Heart left ventricle (tissue), 16 donors: ENCODE data around the gene PTPRD. TPM values are rescaled to one million over a fixed set of nuclear protein-coding genes. Genes with fewer than 3 reads are reported as not detected.

Experiments
- ATAC-seq, 4 donors: fragments of 200-7000 bp; cut with Tn5 transposase; one replicate each; pipeline ENCODE4 v1.9.1; 2020 to 2022; ENCODE audit warnings: moderate library complexity in 4 of 4, mild to moderate bottlenecking in 3 of 4, moderate number of reproducible peaks in 1 of 4
- DNase-seq, 5 donors: peaks; one replicate each; pipeline ENCODE4 v3.0.0-alpha.2; 2020
- H3K27ac ChIP-seq, 12 donors: fragments of 200-600 bp; sonication (generic) in 4 of 12; one replicate each; pipeline versions ENCODE4 v1.5.0 to v1.8.0; 2016 to 2022; ENCODE audit warnings: mild to moderate bottlenecking in 2 of 12
- H3K27me3 ChIP-seq, 9 donors: fragments of 200-600 bp; sonication (generic) in 2 of 9; one replicate each; pipeline versions ENCODE4 v1.5.1 to v1.8.0; 2016 to 2022; ENCODE audit warnings: mild to moderate bottlenecking in 3 of 9
- H3K36me3 ChIP-seq, 9 donors: fragments of 200-600 bp; sonication (generic) in 2 of 9; one replicate each; pipeline versions ENCODE4 v1.5.0 to v1.8.0; 2018 to 2022; ENCODE audit warnings: mild to moderate bottlenecking in 2 of 9
- H3K4me1 ChIP-seq, 12 donors: fragments of 200-600 bp; sonication (generic) in 4 of 12; one replicate each; pipeline versions ENCODE4 v1.5.0 to v1.8.0; 2016 to 2022; ENCODE audit warnings: mild to moderate bottlenecking in 3 of 12
- H3K4me3 ChIP-seq, 12 donors: fragments of 200-600 bp; sonication (generic) in 4 of 12; one replicate each; pipeline versions ENCODE4 v1.5.0 to v1.8.0; 2017 to 2022; ENCODE audit warnings: mild to moderate bottlenecking in 9 of 12, moderate library complexity in 4 of 12
- H3K9me3 ChIP-seq, 12 donors: fragments of 200-600 bp; sonication (generic) in 4 of 12; one replicate each; pipeline versions ENCODE4 v1.5.0 to v1.8.0; 2016 to 2022; ENCODE audit warnings: mild to moderate bottlenecking in 1 of 12
- POLR2A ChIP-seq, 2 donors: fragments of 450-650 bp; IDR thresholded peaks; one replicate each; pipeline ENCODE4 v1.6.1; 2017; ENCODE audit warnings: antibody characterized with exemption in 2 of 2, mild to moderate bottlenecking in 2 of 2, moderate library complexity in 2 of 2
- WGBS, 4 donors: extraction: QIAGEN DNeasy Blood & Tissue Kit in 2 of 4; methylation state at CpG; one replicate each; pipeline versions ENCODE4 v1.1.5 to v1.1.7; 2013 to 2018; 5-methylcytosine and 5-hydroxymethylcytosine counted together
- intact Hi-C, 10 donors: fragments of 100-400 bp; cut with DNase I; formaldehyde crosslinking; loops; one replicate each; pipeline versions ENCODE4 v1.11.1 to v1.14.2; 2022
- polyA plus RNA-seq, 2 donors: library from polyadenylated mRNA; stranded (reverse); fragments of 200-250 nt; gene quantifications; one replicate each; pipeline ENCODE4 v1.2.3, GENCODE V29; 2013
- total RNA-seq, 9 donors: library from RNA; depleted of rRNA in 2 of 9; stranded (reverse); fragments of >200 nt in 2 of 9; fragmentation: NEBNext Ultra II Directional in 3 of 9; extraction: Animal tissue kit (Norgen Biotek cat#: 25700) in 3 of 9; gene quantifications; one replicate each; pipeline versions ENCODE4 v1.1.0 to v1.2.4, GENCODE V29; 2016 to 2023
- TF ChIP-seq, protein P1 (sequence below), 12 donors: fragments of 200-600 bp; sonication (generic) in 4 of 12; IDR thresholded peaks; one replicate each; pipeline versions ENCODE4 v1.5.0 to v1.8.0; 2018 to 2022; ENCODE audit warnings: antibody characterized with exemption in 12 of 12, mild to moderate bottlenecking in 5 of 12
- donor health status: ischemic (EF 13 %, LVEDD 7.1; RV severe dilation, severe dysfunction).
- donor health status: healthy with polysubstance abuse.
- donor health status: DM: no; HTN: yes; CAD: no.
- donor health status: DM: no; HTN: no; CAD: no.
- donor health status: ischemic (EF 25% LVEDD 6.9; RV normal size, moderate dysfunction).
- donor health status: ischemic (EF 25% LVEDD 5.7; RV mildly dilated, moderate dysfunction).
- donor health status: healthy.
- donor health status: DM: yes; HTN: yes; CAD: no.
- donor health status: ischemic (EF 35%, LVEDD 5.7; RV mildly dilated, moderate dysfunction).
- donor health status: nonischemic (EF 11% LVEDD 7.7; RV severe dilation, severe dysfunction).
- donor health status: DM: yes; HTN: yes; CAD: no.
- donor health status: PGD.
- donor health status: ischemic (EF 29% LVEDD 5.4; RV normal size, mild dysfunction).
- donor health status: nonischemic (EF 23%, LVEDD 6.1; RV moderate dilation, normal function).

Gene PTPRD
- total and polyA plus RNA-seq, 11 donors: 1.4 to 25.3 (median 15.1) TPM

DNA sequence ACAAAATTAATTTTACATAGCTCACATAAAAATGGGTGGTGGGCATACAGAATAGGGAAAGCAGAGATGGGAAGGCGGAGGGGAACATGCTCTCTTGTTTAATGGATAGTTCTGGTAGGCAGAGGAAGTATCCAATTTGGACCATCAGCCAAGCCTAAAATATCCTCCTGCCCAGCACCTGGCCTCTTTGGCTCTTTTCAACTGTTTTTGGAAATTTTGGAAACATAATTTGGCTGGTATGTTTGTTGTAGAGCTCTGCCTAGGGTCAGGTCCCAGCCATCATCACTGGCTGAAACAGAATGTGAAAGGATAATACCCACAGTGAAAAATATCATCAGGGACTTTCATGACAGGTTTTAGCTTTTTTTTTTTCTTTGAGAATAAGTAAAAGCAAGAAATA lies 2345.9 kb downstream of the PTPRD start:
- DNase-seq (no peak), ATAC-seq (no peak)
- TF ChIP-seq, protein P1, sequence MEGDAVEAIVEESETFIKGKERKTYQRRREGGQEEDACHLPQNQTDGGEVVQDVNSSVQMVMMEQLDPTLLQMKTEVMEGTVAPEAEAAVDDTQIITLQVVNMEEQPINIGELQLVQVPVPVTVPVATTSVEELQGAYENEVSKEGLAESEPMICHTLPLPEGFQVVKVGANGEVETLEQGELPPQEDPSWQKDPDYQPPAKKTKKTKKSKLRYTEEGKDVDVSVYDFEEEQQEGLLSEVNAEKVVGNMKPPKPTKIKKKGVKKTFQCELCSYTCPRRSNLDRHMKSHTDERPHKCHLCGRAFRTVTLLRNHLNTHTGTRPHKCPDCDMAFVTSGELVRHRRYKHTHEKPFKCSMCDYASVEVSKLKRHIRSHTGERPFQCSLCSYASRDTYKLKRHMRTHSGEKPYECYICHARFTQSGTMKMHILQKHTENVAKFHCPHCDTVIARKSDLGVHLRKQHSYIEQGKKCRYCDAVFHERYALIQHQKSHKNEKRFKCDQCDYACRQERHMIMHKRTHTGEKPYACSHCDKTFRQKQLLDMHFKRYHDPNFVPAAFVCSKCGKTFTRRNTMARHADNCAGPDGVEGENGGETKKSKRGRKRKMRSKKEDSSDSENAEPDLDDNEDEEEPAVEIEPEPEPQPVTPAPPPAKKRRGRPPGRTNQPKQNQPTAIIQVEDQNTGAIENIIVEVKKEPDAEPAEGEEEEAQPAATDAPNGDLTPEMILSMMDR (IDR thresholded peaks at IDR 0.05): no peak
- no peak for TF ChIP-seq POLR2A (IDR thresholded peaks at IDR 0.05)
- Histone ChIP-seq H3K4me3 (no peak overlapping the region), H3K27me3 (no peaks in the 10 kb centered on the region), H3K27ac (no peak overlapping the region), H3K4me1 (peaks cover 0 to 30% (median 2%) of the 10 kb centered on the region in 12 donors), H3K9me3 (peaks cover 0 to 8% (median 0%) of the 10 kb centered on the region in 12 donors), H3K36me3 (no peaks in the 10 kb centered on the region)
- 0 to 77% (median 63%) methylated on average over 1 of the region's 1 CpG for WGBS, 4 donors
- intact Hi-C loops: no loop called here

DNA sequence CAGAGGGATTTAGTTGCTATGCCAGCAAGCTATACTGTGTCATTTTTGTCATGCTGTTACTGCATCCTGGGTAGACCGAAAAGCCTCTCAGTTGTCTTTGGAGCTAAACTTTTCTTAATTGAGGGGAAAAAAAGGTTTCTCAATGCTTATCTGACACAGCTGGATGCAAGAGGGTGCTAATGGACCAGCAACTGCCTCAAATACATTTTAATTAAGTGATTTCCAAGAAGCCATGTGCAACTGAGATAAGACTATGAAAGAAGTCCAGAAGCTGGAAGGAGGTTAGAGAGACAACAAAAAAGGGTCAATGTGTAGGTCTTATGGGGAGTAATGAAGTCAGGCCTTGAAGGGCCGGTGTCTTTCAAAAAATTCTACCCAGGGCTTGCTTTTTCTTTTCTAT lies 2347.5 kb downstream of the PTPRD start:
- H3K4me1 ChIP-seq: peaks cover 0 to 32% (median 2%) of the 10 kb centered on the region in 12 donors
- no peak for ATAC-seq
- no peaks in the 10 kb centered on the region for H3K27me3 ChIP-seq
- 53 to 76% (median 69%) methylated on average over 2 of the region's 2 CpGs for WGBS, 4 donors
- H3K9me3 ChIP-seq: no peaks in the 10 kb centered on the region
- TF ChIP-seq POLR2A (IDR thresholded peaks at IDR 0.05): no peak
- TF ChIP-seq, protein P1 (IDR thresholded peaks at IDR 0.05): no peak
- H3K36me3 ChIP-seq: no peaks in the 10 kb centered on the region
- no peak for DNase-seq
- intact Hi-C loops: no loop called here
- H3K27ac ChIP-seq: no peak overlapping the region
- no peak overlapping the region for H3K4me3 ChIP-seq
